Measurements from ENCODE around the gene BRME1.
A peak's percentile ranks its signal among the peaks of the same experiment; 100 is the strongest.

Gene BRME1

DNA sequence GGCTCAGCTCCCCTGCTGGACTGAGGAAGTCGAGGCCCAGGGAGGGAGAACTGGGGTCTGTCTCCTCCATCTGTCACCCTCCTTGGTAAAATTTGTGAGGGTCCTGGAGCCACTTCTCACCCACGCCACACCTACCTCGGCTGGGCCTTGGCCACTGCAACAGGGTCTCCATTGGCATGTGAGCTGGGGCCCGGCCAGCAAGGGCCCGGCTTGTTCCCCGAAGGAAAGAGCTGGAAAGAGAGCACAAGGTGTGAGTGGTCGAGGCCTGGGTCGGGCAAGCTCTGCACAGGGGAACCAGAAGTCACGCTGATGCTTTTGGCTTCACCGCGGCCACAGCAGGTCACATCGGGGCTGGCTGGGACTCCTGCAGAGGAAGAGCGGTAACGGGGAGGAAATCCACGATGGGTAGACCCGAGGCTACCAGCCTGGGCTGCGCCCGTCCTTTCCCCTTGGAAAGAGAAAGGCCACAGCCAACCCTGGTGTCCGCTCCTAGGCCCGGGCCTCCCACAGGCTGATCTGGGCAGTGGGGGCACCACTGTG is 20.0 kb downstream of the BRME1 start:
- FAIRE-seq: no peak

DNA sequence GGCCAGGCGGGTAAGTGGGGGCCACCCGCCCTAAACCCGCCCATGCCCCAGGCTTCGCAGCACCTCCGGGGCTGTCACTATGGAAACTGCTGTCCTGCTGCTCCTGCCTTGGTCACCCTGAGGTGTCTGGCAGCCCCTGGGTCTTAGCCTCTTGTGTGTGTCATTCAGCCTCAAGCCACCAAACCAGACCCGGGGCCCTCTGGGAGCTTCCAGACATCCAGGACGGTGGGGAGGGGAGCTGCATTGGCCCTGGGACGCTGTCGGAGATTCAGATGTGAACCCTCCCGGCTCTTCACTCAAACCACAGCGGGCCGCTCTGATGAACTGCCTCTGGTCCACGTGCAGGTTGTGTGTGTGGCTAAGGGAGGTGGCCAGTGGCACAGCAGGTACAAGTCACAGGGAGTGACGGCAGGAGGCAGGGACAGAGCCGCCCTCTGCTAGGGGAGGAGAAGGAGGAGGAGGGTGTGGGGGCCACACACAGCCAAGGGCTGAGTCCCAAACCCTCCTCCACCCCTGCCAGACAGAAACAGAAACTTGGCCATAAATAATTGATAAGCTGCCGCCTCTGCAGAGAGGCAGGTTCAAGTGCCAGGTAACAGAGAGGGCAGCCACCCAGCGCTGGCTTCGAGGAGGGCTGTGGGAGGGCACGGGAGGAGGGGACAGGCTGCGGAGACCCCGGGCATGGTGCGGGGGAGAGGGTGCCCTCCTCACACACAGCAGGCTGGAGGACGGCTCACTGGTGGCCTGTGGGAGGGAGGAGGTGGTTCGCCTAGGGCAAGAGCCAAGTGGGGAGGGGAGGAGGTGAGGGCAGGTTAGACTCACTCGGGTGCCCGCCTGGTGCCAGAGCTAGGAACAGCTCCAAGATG is 21.0 kb downstream of the BRME1 start:
- no peak for FAIRE-seq

DNA sequence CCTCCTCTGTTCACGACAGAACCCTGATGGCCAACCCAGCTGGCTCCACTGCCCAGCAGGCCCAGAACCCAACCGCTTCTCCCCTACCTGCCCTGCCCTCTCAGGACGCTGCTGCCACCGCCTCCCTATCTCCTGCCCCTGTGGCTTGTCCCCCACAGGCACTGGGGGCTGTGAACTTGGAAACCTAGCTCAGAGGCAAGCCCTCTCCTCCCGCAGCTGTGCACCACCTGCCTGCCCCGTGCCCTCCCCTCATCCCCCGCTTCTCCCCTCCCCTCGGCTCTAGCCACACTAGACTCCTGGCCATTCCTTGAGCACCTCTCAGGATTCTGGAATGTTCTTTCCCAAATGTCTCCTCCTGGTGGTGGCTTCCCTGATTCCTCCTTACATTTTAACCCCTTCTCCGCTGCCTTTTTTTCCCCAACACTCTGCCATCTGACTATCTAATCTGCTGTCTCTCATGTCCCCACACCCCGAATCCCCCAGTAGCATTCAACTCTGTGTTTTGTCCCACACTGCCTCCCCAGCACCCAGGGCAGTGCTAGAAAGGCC is 22.3 kb downstream of the BRME1 start:
- no peak for FAIRE-seq

DNA sequence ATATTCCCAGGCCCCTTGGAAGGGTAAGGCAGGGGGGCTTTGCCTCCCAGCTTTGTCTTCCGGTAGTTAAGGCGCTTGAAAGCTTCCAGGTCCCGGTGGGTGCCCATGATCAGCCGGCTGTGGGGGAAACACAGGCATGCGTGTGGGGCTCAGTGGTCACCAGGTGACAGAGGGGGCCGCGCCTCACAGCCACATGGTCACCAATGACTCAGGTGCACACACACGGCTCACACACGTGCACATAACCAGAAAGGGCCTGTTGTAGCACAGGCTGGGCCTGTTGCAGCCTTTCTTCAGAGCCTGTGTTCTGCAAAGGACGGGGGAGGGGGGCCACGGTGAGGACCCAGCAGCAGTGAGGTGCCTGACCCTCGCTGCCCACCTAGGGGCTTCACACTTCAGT is 23.1 kb downstream of the BRME1 start:
- FAIRE-seq: no peak

DNA sequence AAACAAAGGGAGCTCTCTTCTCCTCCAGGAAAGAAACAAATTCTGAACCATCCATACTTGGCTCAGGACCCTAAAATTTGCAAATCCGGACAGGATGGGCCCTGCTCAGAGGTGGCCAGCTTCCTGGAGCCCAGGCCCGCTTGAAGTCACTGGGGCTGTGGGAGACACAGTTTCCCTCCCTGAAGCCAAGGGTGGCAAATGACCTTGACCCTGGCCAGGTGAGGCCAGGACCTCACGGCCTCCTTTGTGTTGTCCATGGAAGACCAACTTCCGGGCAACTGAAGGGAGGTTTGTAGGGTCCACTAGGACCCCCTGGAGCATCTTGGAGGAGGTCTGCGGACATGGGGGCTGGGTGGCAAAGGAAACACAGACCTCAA is 23.5 kb downstream of the BRME1 start:
- FAIRE-seq: no peak

DNA sequence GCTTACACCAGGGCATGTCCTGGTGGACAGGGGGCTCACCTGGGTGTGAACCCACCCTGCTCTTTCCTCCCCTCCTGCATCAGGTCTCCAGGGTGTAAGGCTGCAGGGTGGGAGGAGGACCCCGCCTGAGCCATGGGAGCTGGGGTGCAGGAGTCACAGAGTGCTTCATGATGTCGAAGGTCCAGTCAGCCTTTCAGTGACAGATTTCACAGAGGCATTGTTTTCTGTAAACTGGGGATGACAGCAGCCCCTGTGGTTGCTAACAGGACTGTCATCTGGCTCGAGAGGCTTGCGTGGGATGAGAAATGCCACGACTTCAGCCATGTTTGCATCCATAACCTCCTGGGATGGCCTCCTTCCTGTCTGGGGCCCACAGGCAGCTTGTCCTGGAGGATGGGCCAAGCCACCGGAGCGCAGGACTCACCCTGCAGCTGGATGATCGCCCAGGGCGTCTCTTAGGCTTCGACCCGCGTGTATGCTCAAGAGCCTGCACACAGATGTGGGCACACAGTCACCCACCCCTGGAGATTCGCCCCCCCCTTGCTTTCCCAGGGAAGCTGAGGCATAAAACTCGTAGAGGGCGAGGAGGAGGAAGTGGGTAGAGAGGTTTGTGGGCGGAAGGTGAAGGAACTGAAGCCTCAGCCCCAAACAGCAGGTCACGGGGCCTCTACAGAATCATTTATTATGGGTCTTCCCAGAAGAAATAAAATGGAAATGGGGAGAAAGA is 24.1 kb downstream of the BRME1 start:
- no peak for FAIRE-seq

DNA sequence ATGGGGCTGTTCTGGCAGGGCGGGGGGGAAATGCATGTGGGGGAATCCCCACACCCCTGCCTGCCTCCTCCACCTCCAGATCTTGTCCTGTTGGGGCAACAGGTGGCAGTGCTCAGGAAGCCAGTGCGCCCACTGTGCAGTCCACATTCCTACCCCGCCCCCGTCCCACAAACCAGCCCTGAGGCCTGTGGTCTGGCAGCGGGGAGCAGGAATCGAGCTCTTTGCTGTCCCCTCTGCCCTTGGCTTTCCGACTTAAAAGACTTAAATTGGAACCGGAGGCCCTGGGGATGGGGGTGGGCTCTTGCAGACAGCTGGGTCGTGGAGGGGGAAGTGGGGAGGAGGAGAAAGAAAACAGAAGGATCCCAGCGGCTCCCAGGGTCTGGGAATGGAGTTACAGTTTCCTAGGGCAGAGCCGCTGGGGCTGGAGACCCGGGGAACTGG is 24.6 kb downstream of the BRME1 start:
- no peak for FAIRE-seq

DNA sequence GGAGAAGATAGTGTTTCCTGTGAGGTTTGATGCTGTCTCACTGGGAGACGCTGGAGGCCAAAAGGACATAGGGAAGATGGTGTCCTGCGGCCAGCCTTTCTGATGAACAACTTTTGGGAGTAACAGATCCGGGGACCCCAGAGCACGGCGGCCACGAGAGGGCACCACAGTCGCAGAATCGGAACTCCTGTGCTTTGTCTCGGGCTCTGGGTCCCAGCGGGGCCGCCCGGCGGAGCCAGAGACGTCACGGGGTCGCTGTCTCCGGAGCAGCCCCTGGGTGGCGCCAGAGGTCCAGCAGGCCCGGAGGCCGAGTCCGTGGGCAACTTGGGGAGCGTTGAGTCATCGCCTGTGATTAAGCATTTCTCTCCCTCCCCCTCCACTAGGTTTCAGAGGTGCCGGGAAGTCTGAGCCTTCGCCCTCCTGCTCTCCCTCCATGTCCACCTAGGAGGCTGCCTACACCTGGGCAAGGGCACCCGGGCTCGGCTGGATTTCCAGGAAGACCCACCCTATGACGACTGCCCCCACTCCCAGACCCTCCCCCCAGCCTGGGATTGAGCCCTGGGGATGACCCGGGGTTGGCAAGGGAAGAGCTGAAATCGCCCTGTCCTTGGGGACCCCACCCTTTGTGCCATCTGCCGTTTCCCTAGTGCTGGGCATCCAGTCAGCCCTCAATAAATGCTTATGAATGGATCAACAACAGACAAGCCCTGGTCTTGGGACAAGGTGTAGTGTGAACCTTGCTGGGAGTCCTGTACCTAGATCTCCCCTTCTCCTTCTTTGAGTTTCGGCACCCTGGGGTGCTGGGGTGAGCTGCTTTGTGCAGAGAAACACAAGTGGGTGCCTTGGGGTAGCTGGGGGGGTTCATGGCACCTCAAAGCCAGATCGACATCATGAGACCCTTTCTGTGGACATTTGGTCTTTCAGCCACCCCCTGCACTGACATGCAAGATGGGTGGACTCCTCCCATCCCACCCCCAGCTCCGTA is 25.6 kb downstream of the BRME1 start:
- peak; percentile 91 for FAIRE-seq

DNA sequence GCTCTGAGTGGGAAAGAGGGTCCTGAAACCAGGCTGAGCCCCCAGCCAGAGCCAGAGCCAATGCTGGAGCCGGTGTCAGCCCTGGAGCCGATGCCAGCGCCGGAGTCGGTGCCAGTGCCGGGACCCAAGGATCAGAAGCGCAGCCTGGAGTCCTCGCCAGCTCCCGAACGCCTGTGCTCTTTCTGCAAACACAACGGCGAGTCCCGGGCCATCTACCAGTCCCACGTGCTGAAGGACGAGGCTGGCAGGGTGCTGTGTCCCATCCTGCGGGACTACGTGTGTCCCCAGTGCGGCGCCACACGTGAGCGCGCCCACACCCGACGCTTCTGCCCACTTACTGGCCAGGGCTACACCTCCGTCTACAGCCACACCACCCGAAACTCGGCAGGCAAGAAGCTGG is 28.6 kb downstream of the BRME1 start:
- no peak for FAIRE-seq

DNA sequence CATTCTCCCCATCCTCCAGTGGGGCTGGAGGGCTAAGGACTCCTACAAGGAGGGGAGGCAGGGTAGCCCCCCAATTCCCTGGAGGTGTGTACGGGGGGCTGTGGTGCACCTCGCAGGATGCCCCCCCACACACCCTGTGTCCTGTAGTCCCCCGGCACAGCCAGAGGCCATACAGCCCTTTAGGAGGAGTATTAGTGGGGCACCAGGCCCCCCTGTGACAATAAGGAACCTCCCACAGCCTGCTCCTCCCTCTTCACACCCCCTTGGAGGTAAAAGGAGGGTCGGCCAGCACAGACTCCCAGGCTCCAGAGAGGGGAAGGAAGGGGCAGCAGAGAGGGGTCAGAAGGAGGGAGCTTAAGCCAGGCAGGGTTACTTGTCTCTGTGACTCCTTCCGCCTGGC is 29.1 kb downstream of the BRME1 start, which contains the start of gene NANOS3:
Gene NANOS3, plus strand, starts transcription at position 301 of the 400 bp plus-strand sequence. CDS start 115 bp downstream, outside the sequence.
- no peak for FAIRE-seq

DNA sequence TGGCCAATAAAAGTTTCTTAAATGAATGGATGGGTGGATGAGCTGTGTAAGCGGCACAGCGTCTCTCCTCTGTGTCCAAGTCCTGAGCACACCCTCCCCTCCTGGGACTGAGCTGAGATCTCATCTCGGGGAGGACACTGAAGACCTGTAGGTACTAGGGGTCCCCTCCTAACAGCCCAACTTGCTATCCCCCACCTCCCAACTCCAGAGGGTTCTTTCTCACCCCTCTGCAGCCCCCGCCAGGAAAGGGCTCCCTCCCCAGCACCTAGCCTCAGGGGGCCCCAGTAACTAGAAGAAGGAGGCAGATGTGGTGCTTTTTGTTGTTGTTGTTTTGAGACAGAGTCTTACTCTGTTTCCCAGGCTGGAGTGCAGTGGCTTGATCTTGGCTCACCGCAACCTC is 30.1 kb downstream of the BRME1 start:
- no peak for FAIRE-seq

DNA sequence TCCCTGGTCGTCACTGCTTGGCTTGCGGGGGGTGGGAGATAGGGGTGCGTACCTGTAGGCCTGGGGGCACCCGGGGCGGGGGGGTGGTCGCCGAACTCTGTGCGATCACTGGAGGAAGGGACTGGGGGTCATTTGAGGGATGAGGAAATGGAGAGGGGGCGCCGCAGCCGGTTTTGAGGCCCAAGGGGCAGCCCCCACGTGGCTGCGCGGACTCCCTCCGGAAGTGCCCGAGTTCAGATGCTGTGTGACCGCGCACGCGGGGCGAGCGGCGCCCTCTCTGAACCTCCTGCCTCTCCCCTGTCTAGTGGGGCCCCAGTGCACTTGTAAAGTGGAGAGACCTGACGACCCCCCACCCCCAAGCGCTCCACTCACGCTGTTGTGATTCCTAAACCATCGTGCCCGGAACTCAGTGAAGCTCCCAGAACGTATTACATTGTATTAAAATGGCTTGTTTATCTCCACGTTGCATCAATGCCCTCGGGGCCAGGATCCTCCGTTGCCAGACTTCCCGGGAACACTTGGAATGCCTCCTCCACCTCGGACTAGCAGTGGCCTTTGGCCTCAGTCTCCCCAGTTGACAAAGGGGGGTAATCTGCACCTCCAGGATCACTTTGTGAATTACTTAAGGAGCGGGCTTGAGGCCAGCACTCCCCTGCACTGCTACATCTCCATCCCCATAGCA is 31.9 kb downstream of the BRME1 start:
- no peak for FAIRE-seq

DNA sequence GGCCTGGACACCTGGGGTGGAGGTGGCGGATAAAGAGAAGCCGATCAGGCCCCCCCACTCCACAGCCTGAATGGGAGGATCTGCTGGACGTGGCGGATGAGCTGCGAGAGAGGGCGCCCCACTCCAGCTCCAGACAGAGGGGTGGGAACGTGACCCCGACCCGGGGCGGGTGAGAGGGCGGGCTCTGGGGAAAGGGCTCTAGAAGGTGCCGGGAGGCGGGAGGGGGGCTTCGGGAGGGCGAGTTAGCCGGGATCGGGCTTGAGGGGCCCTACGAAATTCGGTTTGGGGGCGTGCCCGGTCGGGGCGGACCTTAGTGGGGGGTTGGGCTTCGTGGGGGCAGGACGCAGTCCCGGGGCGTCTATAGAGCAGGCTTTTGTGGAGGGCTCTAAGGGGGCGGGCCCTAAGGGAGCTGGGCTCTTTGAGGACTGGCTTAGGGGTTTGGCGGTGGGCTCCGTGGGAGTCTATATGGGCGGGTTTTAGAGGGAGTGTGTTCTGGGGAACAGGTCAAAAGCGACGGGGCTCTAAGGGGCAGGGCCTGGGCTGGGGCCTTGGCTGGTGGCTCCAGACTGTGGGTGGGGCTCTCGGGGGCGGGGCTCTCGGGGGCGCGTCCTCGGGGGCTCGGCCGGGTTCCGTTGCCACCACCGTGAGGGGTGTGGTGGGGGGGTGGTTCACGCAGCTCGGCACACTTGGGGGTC is 33.1 kb downstream of the BRME1 start:
- no peak for FAIRE-seq

DNA sequence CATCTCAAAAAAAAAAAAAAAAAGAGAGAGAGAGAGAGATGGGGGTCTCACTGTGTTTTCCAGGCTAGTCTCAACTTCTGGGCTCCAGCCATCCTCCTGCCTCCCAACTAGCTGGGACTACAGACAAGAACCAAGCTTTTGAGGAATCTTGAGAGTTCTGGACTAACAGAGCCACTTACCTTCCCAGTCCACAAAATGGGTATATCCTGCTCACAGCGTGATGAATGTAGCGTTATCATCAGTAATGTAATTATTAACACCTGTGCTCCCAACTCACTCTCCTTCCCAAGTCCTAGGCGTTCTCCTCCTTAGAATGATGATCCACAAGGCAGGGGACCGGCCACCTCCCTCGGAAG is 33.6 kb downstream of the BRME1 start:
- no peak for FAIRE-seq

DNA sequence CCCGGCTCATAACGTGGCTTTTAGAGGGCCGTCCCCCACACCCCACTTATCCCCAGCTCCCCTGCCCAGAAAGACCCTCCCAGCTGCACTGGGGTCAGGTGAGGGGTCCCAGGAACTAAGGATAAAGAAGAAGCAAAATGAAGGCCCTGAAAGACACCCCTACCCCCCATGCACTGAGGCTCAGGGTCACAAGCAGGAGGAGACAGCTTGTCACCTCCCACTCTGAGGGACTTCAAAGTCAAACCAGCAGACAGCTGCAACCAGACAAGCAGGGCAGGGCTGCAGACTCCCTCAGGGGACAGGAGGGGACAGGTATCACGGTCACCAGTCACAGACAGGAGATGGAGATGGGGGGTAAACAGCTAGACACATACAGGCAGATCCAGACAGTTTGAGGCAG is 35.0 kb downstream of the BRME1 start:
- FAIRE-seq: no peak

DNA sequence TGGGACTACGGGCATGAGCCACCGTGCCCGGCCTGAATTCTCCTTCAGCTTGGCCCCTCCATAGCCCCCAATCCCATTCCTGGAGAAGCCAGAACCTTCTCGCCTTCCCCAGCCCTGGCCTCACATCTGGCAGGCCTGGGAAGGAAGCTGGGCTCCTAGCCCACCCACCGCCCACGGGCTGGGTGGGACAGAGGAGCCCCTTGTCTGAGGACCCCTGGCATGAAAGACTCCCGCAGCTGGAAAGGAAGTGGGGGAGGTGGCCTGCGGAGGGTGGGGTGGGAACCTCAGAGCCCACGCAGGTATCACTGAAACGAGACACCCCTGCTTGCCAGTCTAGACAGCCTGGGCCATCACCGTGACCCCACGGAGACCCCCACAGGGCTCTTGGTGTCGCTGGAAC is 36.6 kb downstream of the BRME1 start:
- FAIRE-seq: no peak

DNA sequence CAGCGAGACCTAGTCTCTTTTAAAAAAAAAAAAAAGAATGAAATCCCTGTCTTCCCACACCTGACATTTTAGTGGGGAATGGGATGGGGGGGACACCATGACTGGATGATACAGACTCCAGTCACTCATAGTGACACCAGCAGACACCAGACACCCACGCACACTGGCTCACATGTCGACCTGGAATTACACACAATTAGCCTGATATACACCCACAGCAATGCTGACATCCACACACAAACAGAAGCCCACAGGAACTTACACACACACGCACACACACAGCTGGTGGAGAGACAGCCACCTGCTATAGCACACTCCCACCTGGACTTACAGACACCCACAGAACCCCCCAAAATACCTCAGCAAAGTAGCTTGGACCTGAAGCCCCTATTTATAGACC is 37.3 kb downstream of the BRME1 start:
- FAIRE-seq: no peak

DNA sequence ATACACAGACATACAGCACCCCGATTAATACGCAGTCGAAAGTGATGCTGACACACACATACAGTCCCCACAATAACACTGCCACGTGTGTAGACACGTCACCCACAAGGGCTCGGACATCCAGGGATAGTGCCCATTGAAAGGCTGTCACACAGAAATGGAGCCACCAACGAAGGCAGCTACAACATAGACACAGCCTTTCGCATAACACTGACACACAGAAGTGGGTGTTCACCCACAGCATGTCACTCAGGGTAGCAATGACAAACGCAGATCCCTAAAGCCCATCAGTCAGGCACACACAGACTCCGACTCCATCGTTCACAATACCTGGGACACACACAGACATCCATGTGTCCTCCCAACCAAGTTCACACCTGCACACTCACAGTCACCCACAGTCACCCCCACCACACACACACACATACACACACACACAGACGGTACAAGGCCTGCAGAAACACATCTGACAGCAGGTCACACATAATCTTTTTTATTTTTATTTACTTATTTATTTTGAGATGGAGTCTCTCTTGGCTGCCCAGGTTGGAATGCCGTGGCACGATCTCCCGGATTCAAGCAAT is 39.4 kb downstream of the BRME1 start:
- FAIRE-seq: no peak

DNA sequence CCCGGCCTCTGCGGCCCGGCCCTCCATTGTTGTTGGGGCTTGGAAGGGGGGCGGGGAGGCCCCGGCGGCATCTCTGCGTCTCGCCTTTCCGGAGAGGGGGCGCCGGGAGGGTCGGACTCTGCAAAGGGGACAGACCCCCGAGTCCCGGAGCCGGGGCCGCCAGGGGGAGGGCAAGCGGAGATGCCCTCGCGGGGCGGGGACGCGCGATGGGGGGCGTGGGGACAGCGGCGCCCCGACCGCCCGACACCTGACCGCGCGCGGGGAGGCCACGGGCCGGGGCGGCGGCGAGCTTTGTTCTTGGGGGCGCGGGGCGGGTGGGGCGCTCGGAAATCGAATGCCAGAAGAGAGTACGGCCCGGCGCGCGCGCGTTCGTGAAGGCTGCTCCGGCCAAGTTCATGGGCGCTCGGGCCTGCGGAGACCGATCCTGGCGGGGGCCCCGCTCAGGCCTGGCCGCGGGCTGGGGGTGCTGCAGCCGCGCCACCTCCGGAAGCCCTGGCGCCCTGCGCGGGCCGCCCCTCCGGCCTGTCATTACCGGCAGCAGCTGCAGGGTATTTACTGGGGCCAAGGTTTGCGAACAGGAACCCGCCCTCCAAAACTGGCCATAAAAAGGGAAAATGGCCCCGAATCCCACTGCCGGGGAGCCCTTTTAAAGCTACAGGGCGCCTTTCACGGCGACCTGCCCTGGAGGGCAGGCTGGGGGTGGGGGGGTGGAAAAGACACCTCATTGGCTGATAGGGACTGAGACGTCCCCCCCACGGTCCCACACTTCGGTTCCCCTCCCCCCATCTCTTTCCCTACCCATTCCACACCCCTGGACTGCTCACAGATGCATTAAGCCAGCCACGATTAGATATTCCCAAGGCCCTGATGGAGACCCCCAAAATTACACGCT is 40.1 kb downstream of the BRME1 start:
- FAIRE-seq: no peak
